Endothelial cell of umbilical vein (primary cell): ENCODE data around the gene HSCB.
A peak's percentile ranks its signal among the peaks of the same experiment; 100 is the strongest.

ENCODE experiments used
- POLR2A ChIP-seq: IDR thresholded peaks from 2 replicates; pipeline ENCODE4 v1.6.1; 2012; ENCODE audit warnings: low read depth, mild to moderate bottlenecking, control low read depth, low read length
- TF ChIP-seq, protein P1 (sequence below), 2 donors: IDR thresholded peaks; 1 replicate in 1 of 2; 2 replicates in 1 of 2; pipeline ENCODE4 v1.5.1; 2011; ENCODE audit warnings: low read length in 2 of 2, mild to moderate bottlenecking in 2 of 2, moderate library complexity in 2 of 2, control low read depth in 1 of 2, inconsistent platforms in 1 of 2, low read depth in 1 of 2; ENCODE audit not compliant: insufficient read depth in 1 of 2; ENCODE audit errors: extremely low read depth in 1 of 2

DNA sequence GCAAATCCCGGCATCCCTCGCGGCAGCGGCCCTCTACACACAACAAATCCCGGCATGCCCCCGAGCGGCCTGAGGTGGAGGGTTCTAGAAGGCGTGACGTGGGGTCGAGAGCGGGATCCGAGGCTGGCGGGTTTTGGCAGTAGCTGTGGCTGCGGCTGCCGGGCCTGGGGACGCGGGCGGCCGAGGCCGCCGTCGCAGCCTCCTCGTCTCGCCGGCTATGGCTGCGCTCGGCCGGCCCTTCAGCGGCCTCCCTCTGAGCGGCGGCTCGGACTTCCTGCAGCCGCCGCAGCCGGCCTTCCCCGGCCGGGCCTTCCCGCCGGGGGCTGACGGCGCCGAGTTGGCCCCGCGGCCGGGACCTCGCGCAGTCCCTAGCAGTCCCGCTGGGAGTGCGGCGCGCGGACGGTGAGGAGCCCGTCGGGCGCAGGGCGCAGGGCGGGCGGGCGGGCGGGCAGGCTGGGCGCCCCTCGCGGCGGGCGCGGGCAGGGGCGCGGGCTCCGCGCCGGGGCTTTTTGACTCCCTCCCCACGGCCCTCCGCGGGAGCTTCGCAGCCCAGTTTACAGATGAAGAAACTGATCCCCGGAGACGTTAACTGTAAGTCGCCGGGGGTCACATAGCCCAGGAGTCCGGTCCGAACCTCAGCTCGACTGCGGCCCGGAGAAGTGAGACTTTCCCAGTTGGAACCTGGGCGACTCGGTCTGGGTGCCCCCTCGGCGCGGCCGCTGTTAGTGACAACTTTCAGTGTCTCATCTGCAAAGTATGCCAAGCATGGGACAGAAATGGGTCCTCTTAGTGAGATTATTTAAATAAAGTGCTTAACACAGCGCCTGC lies 31.0 kb downstream of the HSCB start, which contains the start of gene CCDC117:
- TF ChIP-seq POLR2A, result peak; percentile 93
- TF ChIP-seq, protein P1, sequence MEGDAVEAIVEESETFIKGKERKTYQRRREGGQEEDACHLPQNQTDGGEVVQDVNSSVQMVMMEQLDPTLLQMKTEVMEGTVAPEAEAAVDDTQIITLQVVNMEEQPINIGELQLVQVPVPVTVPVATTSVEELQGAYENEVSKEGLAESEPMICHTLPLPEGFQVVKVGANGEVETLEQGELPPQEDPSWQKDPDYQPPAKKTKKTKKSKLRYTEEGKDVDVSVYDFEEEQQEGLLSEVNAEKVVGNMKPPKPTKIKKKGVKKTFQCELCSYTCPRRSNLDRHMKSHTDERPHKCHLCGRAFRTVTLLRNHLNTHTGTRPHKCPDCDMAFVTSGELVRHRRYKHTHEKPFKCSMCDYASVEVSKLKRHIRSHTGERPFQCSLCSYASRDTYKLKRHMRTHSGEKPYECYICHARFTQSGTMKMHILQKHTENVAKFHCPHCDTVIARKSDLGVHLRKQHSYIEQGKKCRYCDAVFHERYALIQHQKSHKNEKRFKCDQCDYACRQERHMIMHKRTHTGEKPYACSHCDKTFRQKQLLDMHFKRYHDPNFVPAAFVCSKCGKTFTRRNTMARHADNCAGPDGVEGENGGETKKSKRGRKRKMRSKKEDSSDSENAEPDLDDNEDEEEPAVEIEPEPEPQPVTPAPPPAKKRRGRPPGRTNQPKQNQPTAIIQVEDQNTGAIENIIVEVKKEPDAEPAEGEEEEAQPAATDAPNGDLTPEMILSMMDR (IDR thresholded peaks at IDR 0.05; ENCODE audit: extremely low read depth in 1 of 2, insufficient read depth in 1 of 2, low read depth in 1 of 2, low read length in 2 of 2), result peak; percentile 28 to 37
